Nephron (organoid): ENCODE measurements around the gene SLC22A2.
"Not testable (repeated sequence)": the region's sequence is repeated elsewhere in the genome, so short reads cannot be mapped to it uniquely, and the experiment has no call there.

Experiments
- H3K27ac Mint-ChIP-seq, 3 experiments: 2 replicates each; pipeline ENCODE4 v1.8.0; 2020; ENCODE audit warnings: mixed read lengths in 3 of 3, mild to moderate bottlenecking in 2 of 3, moderate library complexity in 1 of 3
- H3K27me3 Mint-ChIP-seq: 2 replicates; pipeline ENCODE4 v1.8.0; 2021; ENCODE audit warnings: low read depth, mild to moderate bottlenecking, moderate library complexity, mixed read lengths
- H3K36me3 Mint-ChIP-seq: 2 replicates; pipeline ENCODE4 v1.8.0; 2020; ENCODE audit warnings: low read depth, mixed read lengths
- H3K4me1 Mint-ChIP-seq: 2 replicates; pipeline ENCODE4 v1.8.0; 2020; ENCODE audit warnings: mixed read lengths
- H3K4me3 Mint-ChIP-seq, 3 experiments: 2 replicates each; pipeline ENCODE4 v1.8.0; 2020; ENCODE audit warnings: mild to moderate bottlenecking in 3 of 3, mixed read lengths in 3 of 3, moderate library complexity in 2 of 3
- H3K9me3 Mint-ChIP-seq: 2 replicates; pipeline ENCODE4 v1.8.0; 2020; ENCODE audit warnings: mixed read lengths
- CTCF ChIP-seq, 3 experiments: fragments of 200-600 bp; sonication (generic); IDR thresholded peaks; one replicate each; pipeline ENCODE4 v1.5.0; 2021; ENCODE audit warnings: antibody characterized with exemption in 3 of 3; ENCODE audit not compliant: unreplicated experiment in 3 of 3

The SLC22A2 gene

GRCh38 chr6:160258346-160259142, at the start of gene SLC22A2:
SLC22A2 (minus strand) TSS chr6:160258821; CDS start chr6:160258757, 64 bp downstream.
- Mint-ChIP-seq H3K27me3 (peaks cover 23% of the 10 kb centered on the region), H3K27ac (peak within 1 kb of the TSS; percentile 49 to 85 (median 69)), H3K9me3 (no peaks in the 10 kb centered on the region), H3K4me1 (peaks cover 45% of the 10 kb centered on the region), H3K4me3 (no peak within 1 kb of the TSS), H3K36me3 (no peaks in the 10 kb centered on the region)
- no peak for TF ChIP-seq CTCF (IDR thresholded peaks at IDR 0.05; ENCODE audit: unreplicated experiment in 3 of 3)

- Mint-ChIP-seq H3K4me3 (no peak overlapping the region), H3K27ac (no peak overlapping the region), H3K9me3 (peaks cover 41% of the 10 kb centered on the region), H3K36me3 (peaks cover 8% of the 10 kb centered on the region), H3K27me3 (peaks cover 5% of the 10 kb centered on the region), H3K4me1 (peaks cover 15% of the 10 kb centered on the region)
- TF ChIP-seq CTCF (IDR thresholded peaks at IDR 0.05; ENCODE audit: unreplicated experiment in 3 of 3) = no peak
Observed at GRCh38 chr6:160305926-160306713, 47.5 kb upstream of the SLC22A2 start.

GRCh38 chr6:160303806-160304205, 45.2 kb upstream of the SLC22A2 start:
- Mint-ChIP-seq H3K4me1 (peaks cover 32% of the 10 kb centered on the region), H3K9me3 (peaks cover 24% of the 10 kb centered on the region), H3K27me3 (peaks cover 5% of the 10 kb centered on the region), H3K27ac (no peak overlapping the region), H3K4me3 (no peak overlapping the region), H3K36me3 (peaks cover 7% of the 10 kb centered on the region)
- TF ChIP-seq CTCF (IDR thresholded peaks at IDR 0.05; ENCODE audit: unreplicated experiment in 3 of 3) = no peak

GRCh38 chr6:160302431-160303082, 43.9 kb upstream of the SLC22A2 start:
- not testable (repeated sequence) for H3K4me3 Mint-ChIP-seq, H3K27ac Mint-ChIP-seq, H3K36me3 Mint-ChIP-seq, H3K27me3 Mint-ChIP-seq
- Mint-ChIP-seq H3K4me1 (peaks cover 37% of the 10 kb centered on the region), H3K9me3 (peaks cover 17% of the 10 kb centered on the region)

- peak overlapping the region; percentile 58 to 73 (median 69) for H3K27ac Mint-ChIP-seq
- no peak overlapping the region for H3K4me3 Mint-ChIP-seq
- TF ChIP-seq CTCF (IDR thresholded peaks at IDR 0.05; ENCODE audit: unreplicated experiment in 3 of 3) = no peak
- peaks cover 4% of the 10 kb centered on the region for H3K36me3 Mint-ChIP-seq
- peaks cover 14% of the 10 kb centered on the region for H3K9me3 Mint-ChIP-seq
- peaks cover 37% of the 10 kb centered on the region for H3K4me1 Mint-ChIP-seq
- H3K27me3 Mint-ChIP-seq = no peaks in the 10 kb centered on the region
Observed at GRCh38 chr6:160301339-160301738, 42.7 kb upstream of the SLC22A2 start.

GRCh38 chr6:160300076-160300695, 41.6 kb upstream of the SLC22A2 start:
- no peaks in the 10 kb centered on the region for H3K27me3 Mint-ChIP-seq
- H3K4me1 Mint-ChIP-seq = peaks cover 37% of the 10 kb centered on the region
- peaks cover 14% of the 10 kb centered on the region for H3K9me3 Mint-ChIP-seq
- peak overlapping the region; percentile 58 to 73 (median 69) for H3K27ac Mint-ChIP-seq
- peaks cover 4% of the 10 kb centered on the region for H3K36me3 Mint-ChIP-seq
- H3K4me3 Mint-ChIP-seq = peak overlapping the region in 1 of 3 experiments; percentile 15
- TF ChIP-seq CTCF (IDR thresholded peaks at IDR 0.05; ENCODE audit: unreplicated experiment in 3 of 3) = no peak
